Tibial artery (tissue), 4 donors: Measurements from ENCODE around the gene CSTF2T.

Experiments used
- DNase-seq, 2 donors: peaks; one replicate each; pipeline ENCODE4 v3.0.0-alpha.2; 2019
- H3K27ac ChIP-seq, 2 donors: fragments of 200-600 bp; sonication (generic) in 1 of 2; 1 replicate in 1 of 2; 2 replicates in 1 of 2; pipeline ENCODE4 v1.5.1; 2018 to 2019; ENCODE audit warnings: mild to moderate bottlenecking in 1 of 2
- H3K27me3 ChIP-seq, 2 donors: fragments of 200-600 bp; sonication (generic) in 1 of 2; one replicate each; pipeline versions ENCODE4 v1.5.1 to v1.6.0; 2016 to 2019
- H3K36me3 ChIP-seq, 3 donors: fragments of 200-600 bp; sonication (generic) in 2 of 3; one replicate each; pipeline ENCODE4 v1.5.1; 2016 to 2019; ENCODE audit warnings: mild to moderate bottlenecking in 2 of 3
- H3K4me1 ChIP-seq, 4 donors: fragments of 200-600 bp; sonication (generic) in 2 of 4; 1 replicate in 3 of 4; 2 replicates in 1 of 4; pipeline ENCODE4 v1.5.1; 2016 to 2019
- H3K4me3 ChIP-seq, 2 donors: fragments of 200-600 bp; sonication (generic) in 1 of 2; 1 replicate in 1 of 2; 2 replicates in 1 of 2; pipeline ENCODE4 v1.5.1; 2018 to 2019; ENCODE audit warnings: mild to moderate bottlenecking in 2 of 2
- H3K9me3 ChIP-seq, 3 donors: fragments of 200-600 bp; sonication (generic) in 1 of 3; one replicate each; pipeline ENCODE4 v1.5.1; 2016 to 2019
- CTCF ChIP-seq, 2 experiments: fragments of 200-600 bp in 1 of 2; fragments of 450-650 bp in 1 of 2; IDR thresholded peaks; one replicate each; pipeline ENCODE4 v1.5.1; 2017 to 2019; ENCODE audit warnings: antibody characterized with exemption in 2 of 2, mild to moderate bottlenecking in 1 of 2, moderate library complexity in 1 of 2
- intact Hi-C: fragments of 100-400 bp; cut with DNase I; formaldehyde crosslinking; loops from one replicate; pipeline ENCODE4 v1.15.0; 2023; ENCODE audit warnings: low total_unique reads

CSTF2T gene

GRCh38 chr10:51716981-51717380 lies 17.6 kb upstream of the CSTF2T start:
- Histone ChIP-seq H3K4me1 (peaks cover 0 to 59% (median 17%) of the 10 kb centered on the region in 4 donors), H3K4me3 (no peak overlapping the region), H3K27ac (peak overlapping the region; percentile 32 to 41), H3K36me3 (no peaks in the 10 kb centered on the region), H3K9me3 (no peaks in the 10 kb centered on the region), H3K27me3 (no peaks in the 10 kb centered on the region)
- intact Hi-C loops, result no loop called here
- no peak for DNase-seq
- TF ChIP-seq CTCF (IDR thresholded peaks at IDR 0.05), result no peak

DNA sequence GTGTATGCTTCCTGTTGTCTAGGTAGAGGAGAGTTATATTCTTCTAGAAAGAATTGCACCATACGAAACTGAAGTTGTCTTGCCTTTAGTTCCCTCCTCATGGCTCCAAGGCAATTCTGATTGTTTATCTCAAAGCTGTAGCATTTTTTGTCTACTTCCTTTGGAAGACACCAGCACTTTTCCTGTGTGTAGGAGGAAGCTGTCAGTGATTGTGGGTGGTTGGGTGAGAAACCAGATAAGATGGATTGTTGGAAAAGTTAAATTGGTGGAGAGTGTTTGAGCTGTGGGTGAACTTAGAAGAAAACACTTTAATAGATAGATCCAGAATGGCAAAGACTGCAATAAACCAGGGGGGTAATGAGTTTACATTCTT lies 12.1 kb upstream of the CSTF2T start:
- peak overlapping the region in 1 of 2 donors; percentile 17 for H3K27ac ChIP-seq
- intact Hi-C loops, result no loop called here
- H3K4me3 ChIP-seq, result no peak overlapping the region
- DNase-seq, result no peak
- no peaks in the 10 kb centered on the region for H3K27me3 ChIP-seq
- peaks cover 0 to 54% (median 23%) of the 10 kb centered on the region in 4 donors for H3K4me1 ChIP-seq
- TF ChIP-seq CTCF (IDR thresholded peaks at IDR 0.05), result no peak
- no peaks in the 10 kb centered on the region for H3K9me3 ChIP-seq
- no peaks in the 10 kb centered on the region for H3K36me3 ChIP-seq

DNA sequence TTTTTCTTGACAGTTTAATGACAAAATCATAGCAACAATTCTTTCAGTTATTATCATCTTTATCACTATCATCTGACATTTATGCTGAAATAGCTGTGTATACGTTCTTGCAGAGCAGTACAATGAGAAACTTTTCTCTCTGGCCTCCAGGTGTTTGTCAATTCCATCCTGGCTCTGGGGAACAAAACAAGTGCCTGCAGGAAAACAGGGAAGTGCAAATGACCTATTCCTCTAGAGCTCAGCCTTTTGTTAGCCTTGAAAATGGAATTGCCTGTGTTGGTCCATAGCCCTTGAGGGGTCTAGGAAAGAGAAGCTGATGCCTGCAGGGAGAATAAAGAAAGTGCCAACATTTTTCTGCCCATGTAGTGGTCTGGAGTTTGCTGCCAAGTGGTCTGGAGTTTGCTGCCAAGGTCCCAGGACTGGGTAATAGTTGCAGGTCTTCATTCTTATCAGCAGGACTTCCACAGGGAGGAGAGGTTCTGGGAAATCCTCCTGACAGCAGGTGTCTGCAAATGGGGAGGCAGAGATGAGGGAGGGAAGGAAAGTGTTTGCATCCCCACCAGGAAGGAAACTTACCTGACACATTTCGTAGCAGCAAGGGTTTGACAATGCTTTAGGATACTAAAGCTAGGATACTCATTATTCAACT lies 10.1 kb upstream of the CSTF2T start:
- no peaks in the 10 kb centered on the region for H3K36me3 ChIP-seq
- H3K4me1 ChIP-seq, result peaks cover 0 to 61% (median 28%) of the 10 kb centered on the region in 4 donors
- no peaks in the 10 kb centered on the region for H3K9me3 ChIP-seq
- intact Hi-C loops, result no loop called here
- H3K27ac ChIP-seq, result peak overlapping the region; percentile 72 to 73
- no peak for TF ChIP-seq CTCF (IDR thresholded peaks at IDR 0.05)
- DNase-seq, result no peak
- H3K4me3 ChIP-seq, result no peak overlapping the region
- H3K27me3 ChIP-seq, result no peaks in the 10 kb centered on the region

GRCh38 chr10:51708609-51709008 lies 9.2 kb upstream of the CSTF2T start:
- no peaks in the 10 kb centered on the region for H3K36me3 ChIP-seq
- no peak overlapping the region for H3K4me3 ChIP-seq
- intact Hi-C loops, result no loop called here
- DNase-seq, result no peak
- H3K27ac ChIP-seq, result peak overlapping the region; percentile 72 to 73
- H3K9me3 ChIP-seq, result no peaks in the 10 kb centered on the region
- no peak for TF ChIP-seq CTCF (IDR thresholded peaks at IDR 0.05)
- no peaks in the 10 kb centered on the region for H3K27me3 ChIP-seq
- peaks cover 0 to 64% (median 28%) of the 10 kb centered on the region in 4 donors for H3K4me1 ChIP-seq

GRCh38 chr10:51707821-51708424 lies 8.5 kb upstream of the CSTF2T start:
- peaks cover 0 to 70% (median 28%) of the 10 kb centered on the region in 4 donors for H3K4me1 ChIP-seq
- no peak overlapping the region for H3K4me3 ChIP-seq
- TF ChIP-seq CTCF (IDR thresholded peaks at IDR 0.05), result no peak
- no peaks in the 10 kb centered on the region for H3K9me3 ChIP-seq
- H3K27me3 ChIP-seq, result no peaks in the 10 kb centered on the region
- DNase-seq, result no peak
- H3K27ac ChIP-seq, result peak overlapping the region; percentile 72 to 73
- no peaks in the 10 kb centered on the region for H3K36me3 ChIP-seq
- intact Hi-C loops, result no loop called here
